Tibial artery (tissue), 4 donors: ENCODE measurements around the gene MLPH.

Experiments
- DNase-seq, 2 donors: peaks; one replicate each; pipeline ENCODE4 v3.0.0-alpha.2; 2019
- H3K27ac ChIP-seq, 2 donors: fragments of 200-600 bp; sonication (generic) in 1 of 2; 1 replicate in 1 of 2; 2 replicates in 1 of 2; pipeline ENCODE4 v1.5.1; 2018 to 2019; ENCODE audit warnings: mild to moderate bottlenecking in 1 of 2
- H3K27me3 ChIP-seq, 2 donors: fragments of 200-600 bp; sonication (generic) in 1 of 2; one replicate each; pipeline versions ENCODE4 v1.5.1 to v1.6.0; 2016 to 2019
- H3K36me3 ChIP-seq, 3 donors: fragments of 200-600 bp; sonication (generic) in 2 of 3; one replicate each; pipeline ENCODE4 v1.5.1; 2016 to 2019; ENCODE audit warnings: mild to moderate bottlenecking in 2 of 3
- H3K4me1 ChIP-seq, 4 donors: fragments of 200-600 bp; sonication (generic) in 2 of 4; 1 replicate in 3 of 4; 2 replicates in 1 of 4; pipeline ENCODE4 v1.5.1; 2016 to 2019
- H3K4me3 ChIP-seq, 2 donors: fragments of 200-600 bp; sonication (generic) in 1 of 2; 1 replicate in 1 of 2; 2 replicates in 1 of 2; pipeline ENCODE4 v1.5.1; 2018 to 2019; ENCODE audit warnings: mild to moderate bottlenecking in 2 of 2
- H3K9me3 ChIP-seq, 3 donors: fragments of 200-600 bp; sonication (generic) in 1 of 3; one replicate each; pipeline ENCODE4 v1.5.1; 2016 to 2019
- intact Hi-C: fragments of 100-400 bp; cut with DNase I; formaldehyde crosslinking; loops from one replicate; pipeline ENCODE4 v1.15.0; 2023; ENCODE audit warnings: low total_unique reads
- TF ChIP-seq, protein P1 (sequence below), 2 experiments: fragments of 200-600 bp in 1 of 2; fragments of 450-650 bp in 1 of 2; IDR thresholded peaks; one replicate each; pipeline ENCODE4 v1.5.1; 2017 to 2019; ENCODE audit warnings: antibody characterized with exemption in 2 of 2, mild to moderate bottlenecking in 1 of 2, moderate library complexity in 1 of 2

MLPH gene

DNA sequence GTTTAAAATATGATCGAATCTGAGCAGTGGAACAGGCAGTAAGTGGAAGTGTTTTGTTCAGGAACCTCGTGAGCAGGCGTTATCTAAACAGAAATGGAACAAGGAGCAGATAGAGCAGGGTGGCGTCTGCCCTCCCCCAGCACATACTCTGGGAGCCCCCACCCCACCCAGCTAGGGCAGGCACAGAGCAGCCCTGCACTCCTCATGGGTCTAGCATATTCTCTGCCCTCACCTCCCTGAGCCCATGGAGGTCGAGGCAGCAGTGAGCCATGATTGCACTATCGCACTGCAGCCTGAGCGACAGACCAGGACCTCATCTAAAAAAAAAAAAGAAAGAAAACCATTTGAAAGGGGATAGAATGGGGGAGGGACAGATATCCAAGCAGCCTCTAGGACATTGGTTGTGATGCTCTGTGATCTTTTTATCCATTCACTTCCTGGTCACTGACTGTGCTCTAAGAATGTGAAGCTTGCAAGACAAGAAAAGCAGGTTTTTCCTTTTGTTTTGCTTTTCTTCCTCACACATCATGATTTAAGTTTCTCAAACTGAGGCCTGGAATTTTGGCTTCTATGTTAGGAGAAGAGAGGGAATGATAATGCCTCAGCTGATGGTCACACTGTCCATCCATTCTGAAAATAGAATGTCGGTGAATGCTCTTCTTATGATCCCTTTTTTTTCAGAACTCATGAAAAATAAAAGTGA, 3.1 kb downstream of the MLPH start:
- intact Hi-C loops: no loop called here
- peaks cover 0 to 17% (median 14%) of the 10 kb centered on the region in 4 donors for H3K4me1 ChIP-seq
- no peak overlapping the region for H3K27ac ChIP-seq
- peaks cover 5 to 24% (median 15%) of the 10 kb centered on the region in 3 donors for H3K9me3 ChIP-seq
- no peak overlapping the region for H3K4me3 ChIP-seq
- H3K27me3 ChIP-seq: peaks cover 0 to 26% of the 10 kb centered on the region in 2 donors
- no peak for DNase-seq
- peaks cover 8 to 11% (median 10%) of the 10 kb centered on the region in 3 donors for H3K36me3 ChIP-seq
- TF ChIP-seq, protein P1, sequence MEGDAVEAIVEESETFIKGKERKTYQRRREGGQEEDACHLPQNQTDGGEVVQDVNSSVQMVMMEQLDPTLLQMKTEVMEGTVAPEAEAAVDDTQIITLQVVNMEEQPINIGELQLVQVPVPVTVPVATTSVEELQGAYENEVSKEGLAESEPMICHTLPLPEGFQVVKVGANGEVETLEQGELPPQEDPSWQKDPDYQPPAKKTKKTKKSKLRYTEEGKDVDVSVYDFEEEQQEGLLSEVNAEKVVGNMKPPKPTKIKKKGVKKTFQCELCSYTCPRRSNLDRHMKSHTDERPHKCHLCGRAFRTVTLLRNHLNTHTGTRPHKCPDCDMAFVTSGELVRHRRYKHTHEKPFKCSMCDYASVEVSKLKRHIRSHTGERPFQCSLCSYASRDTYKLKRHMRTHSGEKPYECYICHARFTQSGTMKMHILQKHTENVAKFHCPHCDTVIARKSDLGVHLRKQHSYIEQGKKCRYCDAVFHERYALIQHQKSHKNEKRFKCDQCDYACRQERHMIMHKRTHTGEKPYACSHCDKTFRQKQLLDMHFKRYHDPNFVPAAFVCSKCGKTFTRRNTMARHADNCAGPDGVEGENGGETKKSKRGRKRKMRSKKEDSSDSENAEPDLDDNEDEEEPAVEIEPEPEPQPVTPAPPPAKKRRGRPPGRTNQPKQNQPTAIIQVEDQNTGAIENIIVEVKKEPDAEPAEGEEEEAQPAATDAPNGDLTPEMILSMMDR (IDR thresholded peaks at IDR 0.05): no peak

DNA sequence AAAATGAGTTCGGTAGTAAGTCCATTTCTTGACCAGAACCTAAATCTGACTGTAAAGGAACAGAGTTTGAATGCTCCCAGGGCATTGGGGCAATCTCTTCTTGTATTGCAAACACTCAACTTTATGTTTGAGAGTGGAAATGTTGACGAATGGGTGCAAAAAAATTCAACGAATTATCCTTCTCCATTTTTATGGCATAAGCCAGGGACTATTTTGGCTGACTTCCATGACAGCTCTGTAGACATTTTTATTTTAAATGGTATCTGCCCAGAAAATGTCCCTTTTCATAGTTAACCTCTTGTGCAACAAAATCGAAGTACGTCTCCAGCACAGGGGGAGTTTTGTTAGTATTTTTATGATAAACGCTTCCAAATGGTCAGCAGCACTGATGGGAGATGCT, 3.7 kb downstream of the MLPH start:
- H3K27ac ChIP-seq: no peak overlapping the region
- intact Hi-C loops: no loop called here

DNA sequence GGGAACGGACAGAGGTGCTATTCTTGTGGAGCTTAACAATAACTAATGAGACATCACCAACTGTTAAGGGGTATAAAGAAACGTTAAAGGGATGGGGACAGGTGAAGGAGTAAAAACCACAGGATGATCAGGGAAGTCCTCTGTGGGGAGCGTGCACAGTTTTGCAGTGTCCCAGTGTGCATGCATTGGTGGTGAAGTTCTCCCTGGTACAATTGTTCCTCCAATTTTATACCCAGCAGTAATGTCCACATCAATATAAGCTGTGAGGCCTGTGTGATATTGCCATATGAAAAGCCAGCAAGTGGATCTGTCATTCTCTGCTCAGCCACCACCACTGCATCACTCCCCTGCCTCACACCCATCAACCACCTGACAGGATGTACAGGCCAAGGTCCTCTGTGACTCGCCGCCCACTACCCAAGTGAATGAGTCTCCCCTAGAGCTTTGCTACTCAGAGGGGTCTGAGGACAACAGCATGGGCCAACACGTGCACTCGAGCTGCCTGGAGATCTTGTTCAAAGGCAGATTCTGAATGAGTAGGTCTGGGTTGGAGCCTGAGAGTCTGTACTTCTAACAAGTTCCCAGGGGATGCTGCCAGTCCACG, 4.6 kb downstream of the MLPH start:
- H3K4me1 ChIP-seq: peaks cover 0 to 11% (median 8%) of the 10 kb centered on the region in 4 donors

More for the DNA sequence above, 3.7 kb downstream of the MLPH start:
- peaks cover 5 to 24% (median 15%) of the 10 kb centered on the region in 3 donors for H3K9me3 ChIP-seq
- TF ChIP-seq, protein P1 (IDR thresholded peaks at IDR 0.05): no peak
- H3K27me3 ChIP-seq: peaks cover 0 to 32% of the 10 kb centered on the region in 2 donors
- peaks cover 0 to 17% (median 14%) of the 10 kb centered on the region in 4 donors for H3K4me1 ChIP-seq
- no peak overlapping the region for H3K4me3 ChIP-seq
- peaks cover 8 to 11% (median 10%) of the 10 kb centered on the region in 3 donors for H3K36me3 ChIP-seq
- DNase-seq: no peak

DNA sequence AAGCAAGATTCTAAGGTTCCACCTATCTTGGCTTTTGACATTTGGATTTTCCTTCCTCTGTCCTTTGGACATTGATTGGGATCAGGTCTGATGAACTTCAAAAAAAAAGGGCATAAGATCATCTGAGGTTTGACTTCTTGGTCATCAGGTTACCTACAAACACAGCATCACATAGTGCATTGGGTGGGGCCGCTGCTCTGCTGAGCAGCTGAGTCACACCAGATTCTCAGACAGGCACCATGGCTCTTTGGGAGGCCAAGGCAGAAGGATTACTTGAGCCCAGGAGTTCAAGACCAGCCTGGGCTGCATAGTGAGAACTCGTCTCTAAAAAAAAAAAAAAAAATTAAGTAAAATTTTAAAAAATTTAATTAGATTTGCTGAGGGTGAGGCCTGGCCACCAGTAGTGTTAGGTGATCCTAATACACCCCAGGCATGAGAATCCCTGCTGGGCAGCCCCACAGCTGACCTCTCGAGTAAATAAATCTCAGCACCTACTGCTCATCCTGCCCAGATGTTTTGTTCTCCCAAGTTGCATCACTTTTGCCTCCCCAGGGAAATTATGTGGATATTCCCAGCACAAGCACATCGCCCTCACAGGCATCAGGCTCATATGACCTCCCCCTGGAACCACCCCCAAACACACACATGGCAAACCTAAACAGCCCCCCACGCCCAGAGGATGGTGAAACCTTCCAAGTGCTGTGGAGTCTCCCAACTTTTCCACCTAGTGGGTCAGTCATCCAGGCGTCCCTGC, 5.3 kb downstream of the MLPH start:
- H3K36me3 ChIP-seq: peaks cover 8 to 11% (median 10%) of the 10 kb centered on the region in 3 donors
- peaks cover 0 to 7% (median 1%) of the 10 kb centered on the region in 4 donors for H3K4me1 ChIP-seq
- peaks cover 0 to 32% of the 10 kb centered on the region in 2 donors for H3K27me3 ChIP-seq
- no peak overlapping the region for H3K4me3 ChIP-seq
- H3K27ac ChIP-seq: no peak overlapping the region
- TF ChIP-seq, protein P1 (IDR thresholded peaks at IDR 0.05): no peak
- intact Hi-C loops: no loop called here
- DNase-seq: no peak
- H3K9me3 ChIP-seq: peaks cover 5 to 24% (median 15%) of the 10 kb centered on the region in 3 donors

More for the DNA sequence above, 4.6 kb downstream of the MLPH start:
- Histone ChIP-seq H3K4me3 (no peak overlapping the region), H3K9me3 (peaks cover 5 to 24% (median 15%) of the 10 kb centered on the region in 3 donors), H3K27me3 (peaks cover 0 to 34% of the 10 kb centered on the region in 2 donors), H3K27ac (no peak overlapping the region), H3K36me3 (peaks cover 8 to 11% (median 10%) of the 10 kb centered on the region in 3 donors)
- DNase-seq: no peak
- intact Hi-C loops: no loop called here
- TF ChIP-seq, protein P1 (IDR thresholded peaks at IDR 0.05): no peak

DNA sequence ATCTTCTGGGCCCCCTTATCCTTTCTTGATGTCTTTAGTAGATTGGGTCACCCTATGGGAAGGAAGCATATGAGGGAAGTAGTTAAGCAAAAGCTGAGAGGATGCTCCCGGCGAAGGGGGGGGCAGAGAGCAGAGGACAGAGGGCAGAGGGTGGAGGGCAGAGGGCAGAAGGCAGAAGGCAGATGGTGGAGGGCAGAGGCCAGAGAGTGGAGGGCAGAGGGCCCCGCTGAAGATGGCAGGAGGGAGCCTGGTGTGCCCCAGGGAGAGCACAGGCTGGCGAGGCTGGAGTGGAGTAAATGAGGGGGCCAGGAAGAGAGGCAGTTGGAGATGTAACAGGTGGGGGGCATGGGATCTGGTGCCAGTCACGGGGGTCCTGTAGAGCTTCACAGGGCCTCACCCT, 7.0 kb downstream of the MLPH start:
- Histone ChIP-seq H3K4me3 (no peak overlapping the region), H3K27me3 (peaks cover 0 to 20% of the 10 kb centered on the region in 2 donors), H3K4me1 (peaks cover 0 to 5% (median 0%) of the 10 kb centered on the region in 4 donors), H3K27ac (no peak overlapping the region), H3K9me3 (peaks cover 5 to 24% (median 15%) of the 10 kb centered on the region in 3 donors), H3K36me3 (peaks cover 8 to 11% (median 10%) of the 10 kb centered on the region in 3 donors)
- peak in 1 of 2 donors; percentile 24 for DNase-seq
- TF ChIP-seq, protein P1 (IDR thresholded peaks at IDR 0.05): no peak
- intact Hi-C loops: no loop called here
